Measurements from ENCODE around the gene LRMDA.

Gene LRMDA

DNA sequence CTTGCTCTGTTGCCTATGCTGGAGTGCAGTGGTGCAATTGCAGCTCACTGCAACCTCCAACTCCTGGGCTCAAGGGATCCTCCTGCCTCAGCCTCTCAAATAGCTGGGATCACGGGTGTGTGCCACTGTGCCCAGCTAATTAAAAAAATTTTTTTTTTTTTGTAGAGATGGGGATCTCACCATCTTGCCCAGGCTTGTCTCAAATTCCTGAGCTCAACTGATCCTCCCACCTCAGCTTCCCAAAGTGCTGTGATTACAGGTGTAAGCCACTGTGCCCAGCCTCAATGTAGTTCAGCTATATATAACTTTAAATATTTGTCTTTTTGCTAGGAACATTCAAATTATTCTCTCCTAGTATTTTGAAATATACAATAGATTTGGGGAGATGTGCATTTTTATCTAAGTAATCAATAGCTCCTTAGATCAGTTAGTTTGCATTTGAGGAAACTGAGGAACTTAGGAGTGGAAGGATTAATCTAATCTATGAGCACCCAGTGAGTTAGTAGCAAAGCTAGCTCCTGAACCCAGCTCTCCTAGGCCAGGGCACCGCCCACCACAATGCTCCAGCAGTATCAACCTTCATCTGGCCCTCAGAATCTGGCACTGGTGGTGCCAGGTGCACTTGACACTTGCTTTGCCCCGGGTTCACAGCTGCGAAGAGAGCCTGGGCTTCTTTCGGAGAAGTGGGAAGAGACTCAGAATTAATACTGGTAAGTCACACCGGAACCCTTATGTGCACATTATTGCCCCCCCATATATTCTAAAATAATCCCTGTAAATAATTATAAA lies 5.9 kb upstream of the LRMDA start:
- DNase-seq: no peak

- no peak for DNase-seq
These were observed 4.5 kb upstream of the LRMDA start for GRCh38 chr10:75426880-75427279.

- no peak for DNase-seq
These were observed 3.5 kb upstream of the LRMDA start for GRCh38 chr10:75427951-75428350.

DNA sequence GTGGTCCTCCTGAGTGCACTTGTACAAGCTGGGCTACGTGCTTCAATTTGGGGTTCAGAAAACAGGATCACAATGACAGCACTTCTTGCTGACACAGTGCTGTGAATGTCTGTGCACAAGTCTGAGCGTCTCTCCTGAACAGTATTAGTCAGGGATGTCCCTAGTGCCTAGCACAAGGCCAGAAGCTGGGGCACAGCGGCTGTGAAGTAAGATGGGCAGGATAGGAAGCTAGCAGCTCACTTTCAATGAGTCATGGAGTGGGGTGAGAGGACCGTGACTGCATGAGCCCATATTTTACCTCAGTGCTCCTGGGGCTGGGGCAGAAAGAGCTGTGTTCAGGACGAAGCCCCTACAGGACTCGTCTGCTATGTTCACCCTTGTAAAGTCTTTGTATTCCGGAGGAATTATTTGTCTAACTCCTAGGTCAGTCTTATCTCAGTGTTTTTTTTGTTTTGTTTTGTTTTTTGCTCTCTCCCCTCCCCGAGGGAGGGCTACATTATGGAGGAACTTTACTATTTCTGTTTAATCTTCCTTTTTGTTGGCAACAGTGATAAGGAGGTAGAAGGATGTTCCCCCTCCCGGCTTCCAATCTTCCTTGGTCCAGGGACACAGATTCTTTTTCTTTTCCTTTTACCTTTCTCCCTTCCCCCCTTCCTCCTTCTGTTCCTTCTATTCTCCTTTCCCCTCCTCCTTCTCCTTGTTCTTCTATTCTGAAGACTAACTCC lies 2.8 kb upstream of the LRMDA start:
- no peak for DNase-seq

GRCh38 chr10:75429159-75429827 lies 2.1 kb upstream of the LRMDA start:
- DNase-seq: no peak

DNA sequence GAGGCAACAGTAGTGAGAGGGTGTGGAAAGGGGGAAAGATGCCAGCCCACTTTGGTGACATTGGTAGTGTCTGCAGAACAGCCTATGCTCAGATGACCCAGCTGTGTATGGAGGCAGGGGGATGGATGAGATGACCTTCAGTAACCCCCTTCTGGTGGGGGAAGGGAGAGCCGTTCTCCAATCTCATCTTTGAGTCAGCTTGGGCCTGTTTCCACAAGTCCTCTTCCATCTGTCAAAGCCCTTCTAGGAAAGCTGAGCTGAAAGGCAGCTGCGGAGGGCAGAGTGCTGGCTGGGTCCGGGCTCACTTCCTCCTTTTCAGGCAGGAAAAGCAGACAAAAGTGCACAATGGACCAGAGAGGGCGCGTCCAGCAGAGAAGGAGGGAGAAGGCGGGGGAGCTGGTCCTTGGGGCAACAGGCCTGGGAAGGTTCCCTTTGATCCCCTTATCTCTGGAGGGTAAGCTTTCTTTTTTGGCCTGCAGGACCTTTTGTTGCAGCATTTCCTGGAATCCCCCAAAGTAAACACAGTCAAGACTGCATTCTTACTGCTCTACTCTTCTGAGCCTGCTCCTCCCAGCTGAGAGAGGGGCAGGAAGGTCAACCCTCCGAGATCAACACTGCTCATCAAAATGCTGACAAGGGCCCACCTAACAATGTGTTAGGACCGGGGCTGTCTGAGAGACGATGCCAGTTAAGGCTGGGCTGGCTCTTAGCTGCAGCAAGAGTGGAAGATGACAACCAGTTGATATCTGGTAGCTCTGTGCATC lies 1.2 kb upstream of the LRMDA start:
- DNase-seq: peak; percentile 60

DNA sequence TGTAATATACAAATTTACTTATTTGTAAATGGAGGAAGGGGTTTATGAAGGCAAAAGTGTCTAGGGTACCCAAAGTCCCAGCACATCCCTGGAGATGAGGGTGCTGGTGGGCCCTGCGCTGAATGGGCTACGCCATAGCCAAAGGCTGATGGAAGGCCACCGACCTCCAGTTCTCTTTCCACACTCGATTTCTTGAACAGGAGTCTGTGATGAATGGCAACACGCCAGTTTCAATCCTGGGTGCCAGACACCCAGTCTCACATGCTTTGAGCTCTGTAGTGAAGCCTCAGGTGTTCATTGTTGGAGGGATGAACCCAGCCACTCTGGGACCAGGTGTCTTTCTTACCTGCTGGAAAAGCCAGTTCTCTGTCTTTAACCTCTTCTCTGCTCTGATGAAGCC lies 752 bp downstream of the LRMDA start:
- DNase-seq: no peak

DNA sequence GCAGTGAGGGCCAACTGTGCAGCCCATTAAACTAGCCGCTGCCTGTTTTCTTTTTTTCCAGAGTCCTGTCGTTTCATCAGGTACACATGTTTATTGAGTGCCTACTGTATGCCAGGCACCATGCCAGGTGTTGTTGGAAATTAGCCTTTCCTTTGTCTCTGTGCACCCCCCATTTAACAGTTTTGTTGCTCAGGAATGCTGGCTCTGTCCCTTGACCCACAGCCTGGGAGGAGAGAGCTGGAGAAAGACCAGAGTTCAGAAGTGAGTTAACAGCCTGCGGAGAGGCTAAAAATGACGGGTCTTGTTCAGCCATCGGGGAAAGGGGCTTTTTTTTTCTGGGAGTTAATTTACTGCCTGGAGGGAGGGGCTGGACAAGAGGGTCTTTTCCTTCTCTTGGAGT lies 1.3 kb downstream of the LRMDA start:
- DNase-seq: no peak

DNA sequence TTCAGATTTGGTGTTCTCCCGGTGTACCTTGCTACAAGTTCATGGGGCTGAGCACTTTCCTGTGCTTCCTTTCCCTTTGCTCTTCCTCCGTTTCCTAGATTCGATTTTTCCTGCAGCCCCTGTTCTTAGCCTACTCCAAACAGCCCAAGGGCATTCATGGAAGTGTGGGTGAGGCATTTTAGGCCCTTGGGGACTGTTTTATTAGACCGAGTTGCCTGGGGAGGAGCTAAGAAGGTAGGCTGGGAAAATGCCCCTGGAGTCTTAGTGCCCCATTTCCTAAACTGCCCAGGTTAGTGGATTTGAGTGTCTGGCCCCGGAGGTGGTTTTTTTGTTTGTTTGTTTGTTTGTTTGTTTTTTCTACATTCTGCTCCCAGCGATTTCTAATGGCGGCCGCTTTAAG lies 1.8 kb downstream of the LRMDA start:
- DNase-seq: no peak

DNA sequence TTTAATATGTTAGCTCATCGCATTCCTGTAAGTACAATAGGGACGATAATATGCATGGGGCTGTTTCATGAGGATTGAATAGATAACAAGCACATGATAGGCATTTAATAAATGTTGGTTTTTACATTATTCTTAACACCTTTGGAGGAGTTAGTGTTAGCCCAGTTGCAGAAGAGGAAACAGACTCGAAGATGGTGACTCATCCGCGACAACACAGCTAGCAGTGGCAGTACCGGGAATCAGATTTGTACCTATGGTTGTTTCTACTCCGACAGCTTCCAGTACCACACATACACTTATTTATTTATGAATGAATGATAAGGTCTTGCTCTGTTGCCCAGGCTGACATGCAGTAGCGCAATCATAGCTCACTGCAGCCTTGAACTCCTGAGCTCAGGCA lies 2.9 kb downstream of the LRMDA start:
- no peak for DNase-seq

DNA sequence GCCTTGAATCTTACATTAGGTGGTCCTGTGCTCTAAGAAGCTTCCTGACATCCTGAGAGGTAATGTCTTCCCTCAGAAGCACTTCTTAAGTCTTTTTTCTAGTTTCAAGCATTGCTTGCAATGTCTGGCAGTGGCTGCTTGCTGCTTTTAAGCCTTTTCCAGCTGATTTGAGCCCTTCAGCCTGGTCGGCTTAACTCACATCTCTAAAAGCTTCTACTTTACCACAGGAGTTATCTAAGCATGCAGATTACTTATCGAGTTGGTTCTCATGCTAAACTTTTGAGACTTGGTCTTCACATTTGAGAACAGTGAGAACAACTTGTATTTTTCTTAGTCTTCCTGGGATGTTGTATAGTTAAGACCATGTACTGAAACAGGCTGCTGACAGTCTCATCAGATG lies 3.9 kb downstream of the LRMDA start:
- DNase-seq: no peak

DNA sequence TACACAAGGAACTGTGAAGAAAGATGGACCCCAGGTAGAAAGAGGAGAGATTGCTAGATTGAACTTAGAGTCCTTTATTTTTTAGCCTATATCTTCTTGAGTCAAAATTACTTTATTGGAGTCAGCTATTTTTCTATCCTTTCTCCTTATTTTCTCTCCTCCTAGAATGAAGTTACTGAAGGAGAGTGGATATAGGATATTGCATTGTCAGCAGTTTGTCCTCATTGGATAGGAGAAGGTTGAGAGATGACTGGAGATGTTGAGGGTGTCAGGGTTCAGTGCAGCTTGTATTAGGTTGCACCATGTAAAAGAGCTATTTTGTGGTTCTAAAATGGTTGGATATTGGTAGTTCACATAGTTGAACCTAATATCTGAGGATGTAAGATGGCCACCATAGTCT lies 5.5 kb downstream of the LRMDA start:
- no peak for DNase-seq

GRCh38 chr10:75437693-75438092 lies 6.3 kb downstream of the LRMDA start:
- no peak for DNase-seq

- no peak for DNase-seq
These were observed 6.9 kb downstream of the LRMDA start for GRCh38 chr10:75438275-75438674.

DNA sequence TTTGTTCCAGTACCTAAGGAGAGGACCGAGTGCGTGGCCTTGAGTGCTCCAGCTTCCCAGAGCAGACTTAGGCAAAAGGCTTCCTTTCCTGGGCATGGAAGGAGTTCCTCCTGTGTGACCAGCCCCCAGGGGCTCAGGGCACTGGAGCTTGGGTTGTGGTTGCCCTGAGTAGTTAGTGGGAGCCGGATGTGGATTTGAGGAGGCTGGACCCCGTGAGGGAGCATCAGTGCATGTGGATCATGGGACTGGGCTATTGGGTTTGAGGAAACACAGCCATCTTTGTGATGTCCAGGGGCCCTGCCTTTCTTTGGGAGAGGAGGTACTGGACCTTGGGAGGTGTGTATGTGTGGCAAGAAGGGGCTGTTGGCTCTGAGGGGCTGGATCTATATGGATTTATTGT lies 8.4 kb downstream of the LRMDA start:
- DNase-seq: no peak

GRCh38 chr10:75440271-75440793 lies 8.9 kb downstream of the LRMDA start:
- DNase-seq: no peak

DNA sequence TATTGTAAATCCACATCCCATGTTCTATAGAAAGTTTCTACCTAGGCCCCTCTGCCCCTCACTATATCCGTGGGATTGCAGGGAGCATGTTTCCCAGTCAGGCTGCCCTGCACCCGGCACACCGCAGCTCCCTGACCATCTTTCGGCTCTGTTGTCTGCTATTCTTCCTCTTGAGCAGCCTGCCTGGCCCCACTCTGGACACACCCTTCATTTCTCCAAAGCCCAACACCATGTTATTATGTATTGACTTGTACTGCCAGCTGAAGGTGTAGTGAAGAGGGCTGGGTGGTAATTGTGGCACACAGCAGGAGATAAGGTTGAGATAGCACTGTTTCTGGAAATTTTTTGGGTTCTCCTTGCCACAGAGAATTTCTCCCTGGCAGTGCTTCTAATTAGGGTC lies 9.8 kb downstream of the LRMDA start:
- no peak for DNase-seq

DNA sequence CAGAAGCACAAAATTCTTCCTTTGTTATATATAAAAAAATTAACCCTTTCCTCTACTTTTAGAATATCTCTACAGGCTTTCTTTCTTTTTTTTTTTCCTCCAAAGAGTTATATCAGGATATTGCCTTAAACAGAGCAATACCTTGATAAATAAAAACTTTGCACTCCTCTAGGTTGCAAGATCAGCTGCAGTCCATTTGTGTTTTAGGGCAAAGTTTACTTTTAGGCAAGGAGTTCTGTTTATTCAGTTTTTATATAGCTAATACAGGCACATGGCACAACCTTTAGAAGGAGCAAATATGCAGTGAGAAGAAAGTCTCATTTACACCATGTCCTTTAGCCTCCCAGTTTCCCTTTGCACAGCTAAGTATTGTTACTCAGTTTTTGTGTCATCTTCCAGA lies 10.3 kb downstream of the LRMDA start:
- no peak for DNase-seq

DNA sequence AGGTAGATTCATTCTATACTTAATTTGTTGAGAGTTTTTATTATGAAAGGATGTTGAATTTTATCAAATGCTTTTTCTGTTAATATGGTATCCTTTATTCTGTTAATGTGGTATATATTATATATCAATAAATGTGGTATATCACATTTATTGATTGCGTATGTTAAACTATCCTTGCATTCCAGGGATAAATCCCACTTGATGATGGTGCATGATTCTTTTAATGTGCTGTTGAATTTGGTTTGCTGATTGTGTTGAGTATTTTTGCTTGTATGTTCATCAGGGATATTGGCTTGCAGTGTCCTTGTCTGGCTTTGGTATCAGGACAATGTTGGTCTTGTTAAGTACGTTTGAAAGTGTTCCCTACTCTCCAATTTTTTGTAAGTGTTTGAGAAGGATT lies 11.9 kb downstream of the LRMDA start:
- no peak for DNase-seq

DNA sequence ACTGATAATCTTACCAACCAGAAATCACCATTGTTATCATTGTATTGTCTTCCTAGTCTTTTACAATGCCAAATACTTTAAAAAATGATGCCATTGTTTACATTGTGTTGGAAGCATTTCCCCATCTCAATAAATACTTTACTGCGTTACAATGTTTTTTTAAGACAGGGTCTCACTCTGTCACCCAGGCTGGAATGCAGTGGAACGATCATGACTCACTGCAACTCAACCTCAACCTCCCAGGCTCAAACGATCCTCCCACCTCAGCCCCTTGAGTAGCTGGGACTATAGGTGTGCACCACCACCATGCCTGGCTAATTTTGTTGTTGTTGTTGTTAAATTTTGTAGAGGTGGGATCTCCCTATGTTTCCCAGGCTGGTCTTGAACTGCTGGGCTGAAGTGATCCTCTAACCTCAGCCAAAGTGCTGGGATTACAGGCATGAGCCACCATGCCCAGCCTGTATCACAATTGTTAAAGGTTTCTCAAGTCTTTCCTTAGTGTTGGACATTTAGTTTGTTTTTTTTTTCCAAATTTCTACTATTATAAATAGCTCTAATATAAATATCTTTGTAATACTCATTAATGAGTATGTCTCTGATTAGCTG lies 13.5 kb downstream of the LRMDA start:
- no peak for DNase-seq

DNA sequence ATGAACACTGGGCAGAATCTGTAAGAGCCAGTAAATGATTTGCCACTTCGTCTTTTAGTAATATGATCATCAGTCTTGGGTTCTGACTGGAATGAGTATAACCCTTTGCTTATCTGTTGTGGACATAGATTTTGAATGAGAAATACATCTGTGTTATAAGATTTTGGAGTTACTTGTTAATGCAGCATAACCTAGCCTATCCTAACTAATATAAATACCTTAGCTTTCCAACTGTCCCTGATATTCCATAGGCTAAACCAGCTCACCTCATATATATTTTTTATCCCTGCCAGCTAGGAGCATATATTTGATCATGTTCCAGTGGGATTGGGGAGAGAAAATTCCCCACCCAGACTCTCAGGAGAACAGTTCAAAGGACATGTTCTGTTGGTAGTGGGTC lies 15.1 kb downstream of the LRMDA start:
- DNase-seq: no peak

- no peak for DNase-seq
These were observed 16.7 kb downstream of the LRMDA start for GRCh38 chr10:75448166-75448565.
